Islet of Langerhans (tissue), 1 donor: ENCODE results near the gene CYP2J2.
A peak's percentile ranks its signal among the peaks of the same experiment; 100 is the strongest.
"Not testable (repeated sequence)": the region's sequence is repeated elsewhere in the genome, so short reads cannot be mapped to it uniquely, and the experiment has no call there.

Source experiments
- FAIRE-seq: peaks from one replicate; lab custom pipeline; 2011; peaks lifted over from hg19 to GRCh38; lab: Jason Lieb, UNC

CYP2J2 gene

GRCh38 chr1:59926381-59927123 is at the start of gene CYP2J2:
Gene CYP2J2 (minus strand): TSS chr1:59926773. CDS start chr1:59926746, 27 bp downstream.
- FAIRE-seq = no peak

DNA sequence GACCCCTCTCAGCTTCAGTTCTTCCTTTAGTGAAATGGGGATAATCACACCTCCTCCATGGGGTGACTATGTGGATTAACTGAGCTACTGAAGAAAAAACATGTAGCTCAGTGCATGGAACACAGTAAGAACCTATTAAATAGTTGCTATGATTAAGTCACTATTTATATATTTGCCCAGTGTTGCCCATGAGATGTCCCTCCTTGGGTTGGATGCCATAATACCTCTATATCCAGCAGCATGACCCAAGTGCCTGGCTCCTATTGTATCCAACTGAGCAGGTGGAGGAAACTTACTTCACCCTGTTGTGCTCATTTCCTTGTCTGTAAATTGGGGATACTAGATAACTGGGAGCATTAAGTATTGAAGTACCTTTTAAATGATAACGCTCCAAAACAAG is 47.1 kb upstream of the CYP2J2 start:
- no peak for FAIRE-seq

GRCh38 chr1:59972216-59972927 is 45.8 kb upstream of the CYP2J2 start:
- FAIRE-seq = peak; percentile 55

GRCh38 chr1:59971464-59971911 is 44.9 kb upstream of the CYP2J2 start:
- no peak for FAIRE-seq

GRCh38 chr1:59969542-59970175 is 43.1 kb upstream of the CYP2J2 start:
- FAIRE-seq = not testable (repeated sequence)

DNA sequence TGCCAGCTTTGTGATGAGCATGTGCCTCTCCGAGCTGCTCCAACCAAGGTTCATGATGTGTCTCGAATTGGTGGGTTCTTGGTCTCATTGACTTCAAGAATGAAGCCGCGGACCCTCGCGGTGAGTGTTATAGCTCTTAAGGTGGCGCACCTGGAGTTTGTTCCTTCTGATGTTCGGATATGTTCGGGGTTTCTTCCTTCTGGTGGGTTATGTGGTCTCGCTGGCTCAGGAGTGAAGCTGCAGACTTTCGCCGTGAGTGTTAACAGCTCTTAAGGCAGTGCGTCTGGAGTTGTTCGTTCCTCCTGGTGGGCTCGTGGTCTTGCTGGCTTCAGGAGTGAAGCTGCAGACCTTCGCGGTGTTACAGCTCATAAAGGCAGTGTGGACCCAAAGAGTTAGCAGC is 42.2 kb upstream of the CYP2J2 start:
- FAIRE-seq = not testable (repeated sequence)

- peak; percentile 75 for FAIRE-seq
These were observed 41.2 kb upstream of the CYP2J2 start for GRCh38 chr1:59967780-59968179.

- peak; percentile 68 for FAIRE-seq
These were observed 40.6 kb upstream of the CYP2J2 start for GRCh38 chr1:59967141-59967697.

DNA sequence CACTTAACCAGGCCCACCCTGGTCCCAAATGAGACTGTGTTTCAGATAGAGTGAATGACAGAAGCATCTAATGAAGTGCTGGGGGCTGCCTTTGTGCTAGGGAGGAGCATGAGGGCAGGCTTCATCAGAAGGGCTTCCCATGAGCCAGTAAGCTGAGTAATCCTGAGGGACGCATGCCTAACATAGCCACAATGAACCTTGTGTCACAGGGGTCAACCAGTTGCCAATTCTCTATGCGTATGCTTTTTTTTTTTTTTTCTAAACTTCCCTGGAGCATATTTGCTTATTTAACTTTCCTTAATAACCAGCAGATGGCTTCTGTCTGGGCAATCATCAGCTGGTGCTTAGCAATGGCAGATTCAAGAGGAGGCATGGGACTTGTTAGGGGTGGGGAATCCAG is 25.5 kb upstream of the CYP2J2 start:
- FAIRE-seq = peak; percentile 24

DNA sequence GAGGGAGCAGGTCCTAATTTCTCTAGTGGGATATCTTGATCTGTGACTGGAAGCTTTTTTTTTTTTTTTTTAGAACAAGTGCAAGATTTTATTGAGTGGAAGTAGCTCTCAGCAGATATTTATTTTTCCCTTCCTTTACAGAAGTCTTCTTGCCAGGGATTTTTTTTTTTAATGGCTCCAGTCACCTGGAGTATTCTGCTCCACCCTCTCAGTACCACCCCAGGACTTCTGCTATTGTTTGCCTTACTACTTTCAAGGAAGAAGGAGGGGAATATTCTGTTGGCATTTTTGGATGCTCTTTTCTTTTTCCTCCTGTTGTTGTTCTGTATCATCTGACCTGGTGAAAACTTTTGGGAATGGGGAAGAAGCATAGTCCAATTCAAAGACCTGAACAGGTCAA is 23.1 kb upstream of the CYP2J2 start:
- FAIRE-seq = no peak

DNA sequence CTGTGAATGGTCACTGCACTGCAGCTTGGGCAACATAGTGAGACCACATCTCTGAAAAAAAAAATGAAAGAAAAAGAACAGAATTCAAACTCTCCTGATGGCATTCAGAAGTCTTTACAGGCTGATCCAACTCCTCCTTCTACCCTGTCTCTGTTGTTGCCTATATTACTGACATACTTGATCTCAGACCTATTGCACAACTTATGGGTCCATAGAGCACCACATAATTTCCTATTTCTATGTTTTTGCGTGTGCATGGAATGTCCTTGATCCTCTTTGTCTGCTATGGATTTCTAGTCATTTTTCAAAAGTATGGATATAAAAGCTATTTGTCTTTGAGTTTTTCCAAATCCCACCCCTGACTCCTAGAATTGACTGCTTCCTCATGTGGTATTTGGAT is 22.4 kb upstream of the CYP2J2 start:
- no peak for FAIRE-seq

- FAIRE-seq = peak; percentile 98
These were observed 20.7 kb upstream of the CYP2J2 start for GRCh38 chr1:59947047-59947938.

GRCh38 chr1:59945790-59946189 is 19.2 kb upstream of the CYP2J2 start:
- no peak for FAIRE-seq

GRCh38 chr1:59939393-59939792 is 12.8 kb upstream of the CYP2J2 start:
- no peak for FAIRE-seq

- no peak for FAIRE-seq
These were observed 11.2 kb upstream of the CYP2J2 start for GRCh38 chr1:59937636-59938210.

DNA sequence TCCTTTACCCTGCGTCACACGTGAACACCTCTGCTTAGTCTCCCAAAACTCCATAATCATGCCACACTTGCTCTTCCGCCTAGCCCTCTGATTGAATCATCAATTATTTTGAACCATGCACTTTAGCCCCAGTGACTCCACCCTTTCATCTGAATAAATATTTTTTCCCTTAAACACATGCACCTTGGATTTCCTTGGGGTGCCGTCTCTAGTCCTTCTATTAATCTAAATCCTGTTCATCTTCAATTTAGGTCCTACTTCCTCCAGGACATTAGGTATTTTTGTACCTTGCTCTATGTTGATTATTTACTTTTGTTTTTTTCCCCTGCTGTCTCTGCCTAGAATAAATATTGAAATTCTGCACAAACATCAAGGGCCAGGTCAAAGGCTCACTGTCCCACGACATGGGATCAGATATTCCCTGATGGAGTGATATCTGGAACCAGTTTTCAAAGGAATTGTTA is 9.8 kb upstream of the CYP2J2 start:
- FAIRE-seq = no peak

GRCh38 chr1:59928996-59929395 is 2.4 kb upstream of the CYP2J2 start:
- FAIRE-seq = no peak

- FAIRE-seq = no peak
These were observed 640 bp upstream of the CYP2J2 start for GRCh38 chr1:59927213-59927612.

- FAIRE-seq = no peak
These were observed 1.9 kb downstream of the CYP2J2 start for GRCh38 chr1:59924653-59925052.

GRCh38 chr1:59921258-59921899 is 5.2 kb downstream of the CYP2J2 start:
- not testable (repeated sequence) for FAIRE-seq

- no peak for FAIRE-seq
These were observed 6.8 kb downstream of the CYP2J2 start for GRCh38 chr1:59919746-59920145.
